Sigmoid colon (tissue), 4 donors: Measurements from ENCODE around the gene FBXO9.

Experiments used
- CTCF ChIP-seq, 4 experiments: fragments of 450-650 bp in 3 of 4; fragments of 200-600 bp in 1 of 4; IDR thresholded peaks; one replicate each; pipeline ENCODE4 v1.5.1; 2016 to 2019; ENCODE audit warnings: antibody characterized with exemption in 4 of 4, mild to moderate bottlenecking in 3 of 4, moderate library complexity in 2 of 4
- POLR2A ChIP-seq, 2 donors: fragments of 450-650 bp; IDR thresholded peaks; one replicate each; pipeline ENCODE4 v1.6.1; 2016; ENCODE audit warnings: antibody characterized with exemption in 2 of 2, mild to moderate bottlenecking in 2 of 2, moderate library complexity in 2 of 2
- POLR2AphosphoS5 ChIP-seq, 4 donors: sonication (generic); formaldehyde crosslinking; IDR thresholded peaks; one replicate each; pipeline ENCODE4 v1.6.1; 2017; ENCODE audit warnings: antibody characterized with exemption in 4 of 4

GRCh38 chr6:53128842-53129241 is 63.6 kb downstream of the FBXO9 start:
- no peak for TF ChIP-seq POLR2AphosphoS5 (IDR thresholded peaks at IDR 0.05)
- TF ChIP-seq CTCF (IDR thresholded peaks at IDR 0.05), result no peak
- no peak for TF ChIP-seq POLR2A (IDR thresholded peaks at IDR 0.05)
